Medulla oblongata (tissue), 1 donor: ENCODE results near the gene WFDC10B.
"Not testable (repeated sequence)": the region's sequence is repeated elsewhere in the genome, so short reads cannot be mapped to it uniquely, and the experiment has no call there.

Source experiments
- DNase-seq: peaks from one replicate; pipeline ENCODE4 v3.0.0-alpha.2; 2015; ENCODE audit errors: extremely low spot score

The WFDC10B gene

DNA sequence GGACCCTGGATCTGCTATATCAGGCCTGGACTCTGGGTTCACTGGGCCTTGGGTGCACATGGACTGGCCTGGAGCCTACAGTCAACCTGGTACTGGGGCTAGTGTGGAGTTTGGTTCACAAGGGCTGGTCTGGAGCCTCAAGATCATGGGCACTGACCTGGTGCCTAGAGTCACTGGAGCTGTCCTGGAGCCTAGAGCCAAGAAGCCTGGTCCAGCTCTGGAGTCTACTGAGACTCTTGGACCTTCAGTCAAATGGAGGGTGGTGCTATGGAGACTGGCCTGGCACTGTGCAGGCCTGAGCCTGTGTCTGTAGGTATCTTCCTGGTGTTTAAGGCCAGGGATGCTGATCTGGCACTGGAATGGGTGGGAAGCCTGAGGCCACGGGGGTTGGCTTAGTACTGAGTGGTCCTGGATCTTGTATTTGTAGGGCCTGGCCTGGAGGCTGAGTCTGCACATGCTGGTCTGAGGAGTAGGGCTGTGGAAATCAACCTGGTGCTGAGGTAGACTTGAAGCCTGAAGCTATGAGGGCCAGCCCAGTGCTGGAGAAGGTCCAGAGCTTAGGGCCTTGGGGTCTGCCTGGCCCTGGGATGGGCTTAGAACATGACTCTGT is 57.3 kb downstream of the WFDC10B start:
- DNase-seq: no peak

DNA sequence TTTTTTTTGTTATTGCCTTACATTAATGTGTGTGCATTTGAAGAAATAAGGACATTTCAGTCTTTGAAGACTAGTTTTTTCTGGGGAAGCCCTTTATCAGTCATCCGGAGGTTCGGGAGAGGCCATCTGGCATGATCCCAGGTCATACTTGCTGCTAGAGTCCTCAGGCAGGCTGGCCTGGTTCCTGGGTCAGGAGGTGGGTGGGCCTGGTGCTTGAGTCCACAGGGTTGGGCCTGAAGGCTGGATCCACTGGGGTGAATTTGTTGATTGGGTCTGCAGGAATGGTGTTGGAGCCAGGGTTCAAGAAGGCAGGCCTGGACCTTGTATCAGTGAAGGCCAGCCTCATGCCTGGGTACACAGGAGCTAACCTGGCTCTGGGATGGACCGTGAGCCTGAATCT is 57.9 kb downstream of the WFDC10B start:
- no peak for DNase-seq

DNA sequence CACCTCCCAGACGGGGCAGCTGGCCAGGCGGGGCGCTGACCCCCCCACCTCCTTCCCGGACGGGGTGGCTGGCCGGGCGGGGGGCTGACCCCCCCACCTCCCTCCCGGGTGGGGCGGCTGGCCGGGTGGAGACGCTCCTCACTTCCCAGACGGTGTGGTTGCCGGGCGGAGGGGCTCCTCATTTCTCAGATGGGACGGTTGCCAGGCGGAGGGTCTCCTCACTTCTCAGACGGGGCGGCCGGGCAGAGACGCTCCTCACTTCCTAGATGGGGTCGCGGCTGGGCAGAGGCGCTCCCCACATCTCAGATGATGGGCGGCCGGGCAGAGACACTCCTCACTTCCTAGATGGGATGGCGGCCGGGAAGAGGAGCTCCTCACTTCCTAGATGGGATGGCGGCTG is 59.0 kb downstream of the WFDC10B start:
- DNase-seq: not testable (repeated sequence)

DNA sequence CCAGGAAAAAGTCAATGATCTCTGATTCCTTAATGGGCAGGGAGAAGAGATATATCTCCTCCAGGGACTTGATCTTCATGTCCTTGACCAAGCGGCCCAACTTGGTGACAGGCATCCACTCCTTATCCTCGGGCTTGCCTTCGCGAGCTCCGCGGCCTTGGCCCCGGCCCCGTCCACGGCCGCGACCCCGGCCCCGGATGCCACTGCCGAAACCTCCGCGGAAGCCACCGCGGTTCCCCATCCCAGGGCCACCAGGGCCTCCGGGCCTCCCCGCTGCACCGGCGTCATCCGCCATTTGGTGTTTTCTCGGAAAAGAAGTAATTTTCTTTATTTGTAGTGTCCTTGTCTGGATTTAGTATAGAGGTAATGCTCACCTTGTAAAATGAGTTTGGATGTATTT is 63.7 kb downstream of the WFDC10B start:
- not testable (repeated sequence) for DNase-seq

DNA sequence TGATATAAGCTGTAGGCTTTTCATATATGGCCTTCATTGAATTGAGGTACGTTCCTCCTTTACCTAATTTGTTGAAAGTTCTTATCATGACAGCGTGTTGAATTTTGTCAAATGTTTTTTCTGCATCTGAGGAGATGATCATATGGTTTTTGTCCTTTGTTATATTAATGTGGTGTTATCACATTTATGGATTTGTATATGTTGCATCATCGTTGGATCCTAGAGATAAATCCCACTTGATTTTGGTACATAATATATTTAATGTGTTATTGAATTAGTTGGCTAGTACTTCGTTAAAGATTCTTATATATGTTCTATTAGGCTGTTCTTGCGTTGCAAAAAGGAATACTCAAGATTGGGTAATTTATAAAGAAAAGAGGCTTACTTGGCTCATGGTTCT is 65.1 kb downstream of the WFDC10B start:
- no peak for DNase-seq

DNA sequence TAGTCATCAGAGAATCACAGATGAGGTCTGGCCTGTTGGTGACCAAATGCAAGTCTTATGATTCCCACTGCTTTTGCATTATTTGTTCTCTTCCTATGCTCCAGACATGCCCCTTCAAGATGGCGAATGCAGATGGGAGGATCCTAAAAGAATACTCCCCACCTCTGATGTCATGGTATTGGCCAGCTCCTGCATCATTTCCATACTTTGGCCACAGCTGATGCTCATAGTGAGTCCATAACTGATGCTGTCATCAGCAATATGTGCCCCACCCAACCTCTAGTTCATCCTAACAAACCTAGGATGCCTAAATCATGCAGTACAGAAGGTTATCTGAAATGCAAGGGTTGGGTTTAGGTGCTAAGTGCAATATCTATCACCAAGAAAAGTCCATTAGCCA is 68.3 kb downstream of the WFDC10B start:
- no peak for DNase-seq
